Endodermal cell (in vitro differentiated cells): Measurements from ENCODE around the gene TRIM66. TPM values are rescaled to one million over a fixed set of nuclear protein-coding genes. Genes with fewer than 3 reads are reported as not detected.

Experiments used
- DNase-seq: peaks from one replicate; pipeline ENCODE4 v3.0.0-alpha.2; 2017
- H3K27ac ChIP-seq: 2 replicates; pipeline ENCODE4 v1.5.1; 2013; ENCODE audit warnings: mild to moderate bottlenecking, low read depth, low read length, moderate library complexity
- H3K27me3 ChIP-seq: 2 replicates; pipeline ENCODE4 v1.6.1; 2013; ENCODE audit warnings: mild to moderate bottlenecking, low read length, moderate library complexity; ENCODE audit not compliant: insufficient read depth, control insufficient read depth, poor library complexity, severe bottlenecking
- H3K36me3 ChIP-seq: 2 replicates; pipeline ENCODE4 v1.7.0; 2013; ENCODE audit warnings: mild to moderate bottlenecking, low read length, moderate library complexity; ENCODE audit not compliant: control insufficient read depth, insufficient read depth
- H3K4me1 ChIP-seq: one replicate; pipeline ENCODE4 v1.7.0; 2013; ENCODE audit warnings: low read length; ENCODE audit not compliant: control insufficient read depth, insufficient read depth
- H3K4me3 ChIP-seq: 2 replicates; pipeline ENCODE4 v1.5.1; 2013; ENCODE audit warnings: mild to moderate bottlenecking, low read length, moderate library complexity
- H3K9ac ChIP-seq: 2 replicates; pipeline ENCODE4 v1.6.1; 2013; ENCODE audit warnings: mild to moderate bottlenecking, low read length, moderate library complexity; ENCODE audit not compliant: poor library complexity, severe bottlenecking; ENCODE audit errors: extremely low read depth
- H3K9me3 ChIP-seq: 2 replicates; pipeline ENCODE4 v1.6.1; 2013; ENCODE audit warnings: mild to moderate bottlenecking, low read length, moderate library complexity; ENCODE audit not compliant: control insufficient read depth
- H3K27ac Mint-ChIP-seq: 2 replicates; pipeline ENCODE4 v1.8.0; 2020; ENCODE audit warnings: mixed read lengths
- H3K27me3 Mint-ChIP-seq: 2 replicates; pipeline ENCODE4 v1.8.0; 2021; ENCODE audit warnings: mild to moderate bottlenecking, mixed read lengths; ENCODE audit not compliant: insufficient read depth
- H3K36me3 Mint-ChIP-seq: 2 replicates; pipeline ENCODE4 v1.8.0; 2020; ENCODE audit warnings: low read depth, mixed read lengths
- H3K4me1 Mint-ChIP-seq: 2 replicates; pipeline ENCODE4 v1.8.0; 2020; ENCODE audit warnings: mixed read lengths
- H3K4me3 Mint-ChIP-seq: 2 replicates; pipeline ENCODE4 v1.8.0; 2020; ENCODE audit warnings: mild to moderate bottlenecking, moderate library complexity, mixed read lengths
- H3K9me3 Mint-ChIP-seq: 2 replicates; pipeline ENCODE4 v1.8.0; 2020; ENCODE audit warnings: mild to moderate bottlenecking, mixed read lengths
- CTCF ChIP-seq: fragments of 200-600 bp; sonication (generic); conservative IDR thresholded peaks from 2 replicates; pipeline ENCODE4 v1.5.0; 2021; ENCODE audit warnings: antibody characterized with exemption, mild to moderate bottlenecking
- WGBS, 2 experiments: methylation state at CpG; one replicate each; pipeline versions ENCODE4 v1.1.5 to v1.1.7; 2013; ENCODE audit warnings: missing lambda C conversion rate in 2 of 2, mixed read lengths in 1 of 2; ENCODE audit not compliant: insufficient coverage in 1 of 2, insufficient read length in 1 of 2; 5-methylcytosine and 5-hydroxymethylcytosine counted together
- total RNA-seq, 2 donors: library from RNA; stranded (reverse); fragmentation: NEBNext Ultra II Directional in 1 of 2; extraction: Animal tissue kit (Norgen Biotek cat#: 25700) in 1 of 2; gene quantifications; 2 replicates in 1 of 2; 3 replicates in 1 of 2; pipeline ENCODE4 v1.2.1, GENCODE V29; 2021

The TRIM66 gene
- total RNA-seq, 2 donors from 2014 or later = 4.3 to 4.6 TPM

DNA sequence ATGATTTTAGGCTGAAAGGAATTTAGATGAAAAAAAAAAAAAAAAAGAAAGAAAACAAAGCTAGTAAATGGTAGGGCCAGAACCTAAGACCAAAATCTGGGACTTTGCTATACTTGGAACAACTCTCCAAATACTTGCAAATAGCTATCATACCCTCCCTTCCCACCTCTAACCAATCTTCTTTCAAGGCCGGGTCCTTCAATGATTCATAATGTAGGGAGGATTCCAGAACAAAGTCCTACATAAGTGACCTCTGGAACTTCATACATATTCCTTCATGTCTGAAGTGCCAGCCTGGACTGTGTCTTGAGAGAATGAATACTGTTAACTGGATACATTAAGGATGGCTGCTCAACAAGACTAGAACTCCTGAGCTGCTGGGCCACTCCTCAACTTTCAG, 98.4 kb downstream of the TRIM66 start:
- Histone ChIP-seq H3K9me3 (peaks cover 21% of the 10 kb centered on the region), H3K27ac (no peak overlapping the region), H3K9ac (no peak overlapping the region), H3K4me3 (no peak overlapping the region), H3K4me1 (peaks cover 3% of the 10 kb centered on the region), H3K36me3 (no peaks in the 10 kb centered on the region), H3K27me3 (no peaks in the 10 kb centered on the region)
- DNase-seq = no peak
- Mint-ChIP-seq H3K4me1 (peaks cover 6% of the 10 kb centered on the region), H3K4me3 (no peak overlapping the region), H3K27me3 (no peaks in the 10 kb centered on the region), H3K36me3 (peaks cover 4% of the 10 kb centered on the region), H3K9me3 (peaks cover 10% of the 10 kb centered on the region), H3K27ac (no peak overlapping the region)
- 100% methylated on average over 1 of the region's 1 CpG; no CpG with 5 or more reads in 1 of the 2 experiments for WGBS, 2 experiments
- no peak for TF ChIP-seq CTCF

- Histone ChIP-seq H3K27ac (no peak overlapping the region), H3K9ac (no peak overlapping the region), H3K4me1 (peaks cover 3% of the 10 kb centered on the region), H3K27me3 (no peaks in the 10 kb centered on the region), H3K4me3 (no peak overlapping the region), H3K9me3 (peaks cover 18% of the 10 kb centered on the region), H3K36me3 (no peaks in the 10 kb centered on the region)
- peaks cover 6% of the 10 kb centered on the region for H3K4me1 Mint-ChIP-seq
- no peaks in the 10 kb centered on the region for H3K27me3 Mint-ChIP-seq
- no peaks in the 10 kb centered on the region for H3K36me3 Mint-ChIP-seq
- TF ChIP-seq CTCF = no peak
- H3K9me3 Mint-ChIP-seq = peaks cover 16% of the 10 kb centered on the region
- H3K27ac Mint-ChIP-seq = no peak overlapping the region
- 83 to 98% methylated on average over 1 to 3 of the region's 3 CpGs for WGBS, 2 experiments
- no peak overlapping the region for H3K4me3 Mint-ChIP-seq
- DNase-seq = no peak
Measured at GRCh38 chr11:8581300-8581699, 101.2 kb downstream of the TRIM66 start.

GRCh38 chr11:8577791-8578581, 104.5 kb downstream of the TRIM66 start:
- Mint-ChIP-seq H3K27me3 (no peaks in the 10 kb centered on the region), H3K27ac (no peak overlapping the region), H3K36me3 (no peaks in the 10 kb centered on the region), H3K9me3 (peaks cover 16% of the 10 kb centered on the region), H3K4me1 (no peaks in the 10 kb centered on the region), H3K4me3 (no peak overlapping the region)
- WGBS, 2 experiments = 85 to 96% methylated on average over 2 of the region's 2 CpGs
- DNase-seq = no peak
- no peak overlapping the region for H3K9ac ChIP-seq
- H3K4me1 ChIP-seq = no peaks in the 10 kb centered on the region
- peak overlapping the region; percentile 46 for H3K4me3 ChIP-seq
- H3K36me3 ChIP-seq = no peaks in the 10 kb centered on the region
- H3K9me3 ChIP-seq = peaks cover 18% of the 10 kb centered on the region
- H3K27me3 ChIP-seq = no peaks in the 10 kb centered on the region
- H3K27ac ChIP-seq = no peak overlapping the region
- no peak for TF ChIP-seq CTCF
